IPS-18c (cell line): ENCODE data around the gene TAF10.

Experiments
- H3K4me3 ChIP-seq: 2 replicates; pipeline ENCODE4 v1.7.0; 2013; ENCODE audit warnings: low read depth, mild to moderate bottlenecking, low read length, moderate library complexity; ENCODE audit not compliant: insufficient read depth
- H3K9me3 ChIP-seq: one replicate; pipeline ENCODE4 v1.6.1; 2013; ENCODE audit warnings: mild to moderate bottlenecking, low read length, moderate library complexity; ENCODE audit not compliant: control insufficient read depth, insufficient read depth

The TAF10 gene

DNA sequence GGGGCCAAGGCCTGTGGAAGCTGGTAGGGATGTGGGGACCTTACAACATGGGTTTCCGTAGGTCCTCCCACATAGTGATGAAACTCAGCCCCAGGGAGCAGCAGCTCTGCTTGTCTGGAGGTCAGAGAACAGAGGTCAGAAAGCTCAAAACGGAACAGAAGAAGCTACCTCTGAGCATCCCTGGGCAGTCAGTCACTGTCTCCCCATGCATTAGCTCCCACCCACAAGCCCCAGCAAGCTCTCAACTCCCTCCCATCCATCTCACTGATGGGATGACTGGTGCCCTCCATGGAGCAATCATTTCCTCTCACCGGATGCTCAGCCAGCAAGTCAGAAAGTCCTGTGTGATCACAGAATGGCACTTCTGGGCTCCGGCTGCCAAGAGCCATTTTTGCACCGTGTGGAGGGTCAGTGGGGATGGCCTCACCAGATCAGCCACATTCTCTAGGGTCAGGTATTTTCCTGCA lies 5.3 kb upstream of the TAF10 start:
- no peaks in the 10 kb centered on the region for H3K9me3 ChIP-seq
- H3K4me3 ChIP-seq = no peak overlapping the region

DNA sequence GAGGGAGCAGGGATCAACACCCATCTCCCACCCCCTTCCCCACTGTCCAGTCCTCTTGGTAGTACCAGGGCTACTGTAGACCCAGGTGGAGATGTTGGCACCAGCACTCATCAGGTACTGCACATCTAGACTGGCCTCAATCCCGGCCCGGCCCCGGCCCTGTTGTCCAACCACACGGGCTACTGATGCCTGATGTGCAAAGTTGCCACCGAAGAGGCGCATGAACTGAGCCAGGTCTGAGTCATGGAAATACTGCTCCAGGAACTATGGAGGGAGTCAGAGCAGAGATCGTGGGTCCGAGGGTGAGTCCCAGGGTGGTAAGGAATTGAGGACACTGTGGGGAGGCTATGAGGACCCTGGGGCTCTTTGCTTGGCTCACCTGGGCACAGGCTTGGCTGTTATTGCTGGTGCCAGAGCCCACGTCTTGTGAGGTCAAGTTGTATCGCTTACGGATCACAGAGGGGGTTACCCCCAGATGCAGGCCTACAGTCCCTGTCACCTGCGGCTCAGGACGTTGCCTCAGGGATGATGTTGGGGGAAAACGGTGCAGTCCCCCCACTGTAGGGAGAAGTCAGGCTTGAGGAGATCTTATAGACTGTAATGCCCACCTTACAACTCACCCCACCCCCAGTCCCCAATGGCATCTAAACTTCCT lies 4.7 kb upstream of the TAF10 start:
- H3K9me3 ChIP-seq = no peaks in the 10 kb centered on the region
- no peak overlapping the region for H3K4me3 ChIP-seq

DNA sequence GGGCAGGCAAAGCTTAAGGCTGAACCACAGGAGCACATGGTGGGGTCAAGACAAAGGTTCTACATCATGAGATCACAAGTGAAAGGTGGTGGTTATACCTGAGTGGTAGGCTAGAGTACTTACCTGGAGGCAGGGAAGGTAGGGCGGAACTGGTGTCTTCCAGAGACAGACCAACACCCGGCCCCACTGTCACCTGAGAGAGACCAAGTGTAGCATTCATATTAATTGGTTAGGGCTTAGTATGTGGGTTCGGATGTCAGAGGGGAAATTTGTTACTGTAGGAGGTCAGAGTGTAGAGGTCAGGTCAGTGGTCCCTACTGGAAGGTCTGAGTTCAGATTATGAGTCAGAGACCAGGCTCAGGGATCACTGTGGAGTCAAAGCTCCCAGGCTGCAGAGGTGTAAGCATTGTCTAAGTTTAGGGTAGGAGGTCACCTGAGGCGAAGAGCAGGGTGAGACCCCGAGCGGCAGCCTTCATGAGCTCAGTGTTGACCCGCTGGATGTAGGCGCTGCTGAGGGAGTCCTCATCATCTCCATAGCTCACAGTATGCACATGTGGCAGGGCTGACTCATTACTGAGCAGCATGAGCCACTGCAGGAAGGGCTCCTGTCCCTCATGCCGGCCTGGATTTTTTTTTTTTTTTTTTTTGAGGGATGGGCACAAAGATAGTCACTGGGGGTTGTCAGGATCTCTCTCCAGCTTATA lies 4.0 kb upstream of the TAF10 start:
- no peak overlapping the region for H3K4me3 ChIP-seq

DNA sequence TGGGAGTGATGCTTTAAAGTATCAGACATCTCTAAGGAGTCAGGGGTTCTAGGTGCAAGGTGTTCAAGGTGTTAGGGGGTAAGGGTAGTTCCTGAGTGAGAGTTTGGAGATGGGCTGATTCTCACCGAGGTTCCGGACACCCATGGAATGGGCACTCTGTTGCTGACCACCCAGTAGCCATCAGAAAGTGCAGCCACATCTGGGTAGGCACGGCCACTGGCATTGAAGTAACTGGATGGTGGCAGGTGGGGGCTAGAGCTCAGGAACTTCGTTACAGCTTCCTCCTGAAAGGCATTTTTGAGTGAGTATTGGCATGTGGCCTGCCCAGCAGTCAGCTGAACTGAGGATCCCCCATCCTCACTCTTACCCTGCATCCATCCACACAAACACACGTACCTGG lies 3.0 kb upstream of the TAF10 start:
- Histone ChIP-seq H3K4me3 (no peak overlapping the region), H3K9me3 (no peaks in the 10 kb centered on the region)

More for the DNA sequence above, 4.0 kb upstream of the TAF10 start:
- H3K9me3 ChIP-seq = no peaks in the 10 kb centered on the region

DNA sequence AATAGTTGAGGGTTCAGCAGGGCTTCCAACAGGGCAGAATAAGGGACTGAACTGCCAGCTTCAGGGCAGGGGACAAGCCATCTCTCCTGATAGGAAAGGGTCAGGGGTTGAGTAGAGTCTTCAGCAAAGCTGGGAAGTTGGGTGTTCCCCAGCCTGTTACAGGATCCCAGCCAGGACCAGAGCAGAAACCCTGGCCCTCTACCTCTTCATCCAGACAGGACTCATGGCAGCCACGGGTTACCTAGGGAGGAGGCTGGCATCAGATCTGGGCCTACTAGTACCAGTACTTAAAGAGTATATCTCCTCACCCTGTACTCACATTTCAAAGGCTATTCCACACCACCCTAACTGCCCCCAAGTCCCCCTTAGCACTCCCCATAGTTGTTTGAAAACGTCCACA lies 2.4 kb upstream of the TAF10 start:
- Histone ChIP-seq H3K4me3 (no peak overlapping the region), H3K9me3 (no peaks in the 10 kb centered on the region)

DNA sequence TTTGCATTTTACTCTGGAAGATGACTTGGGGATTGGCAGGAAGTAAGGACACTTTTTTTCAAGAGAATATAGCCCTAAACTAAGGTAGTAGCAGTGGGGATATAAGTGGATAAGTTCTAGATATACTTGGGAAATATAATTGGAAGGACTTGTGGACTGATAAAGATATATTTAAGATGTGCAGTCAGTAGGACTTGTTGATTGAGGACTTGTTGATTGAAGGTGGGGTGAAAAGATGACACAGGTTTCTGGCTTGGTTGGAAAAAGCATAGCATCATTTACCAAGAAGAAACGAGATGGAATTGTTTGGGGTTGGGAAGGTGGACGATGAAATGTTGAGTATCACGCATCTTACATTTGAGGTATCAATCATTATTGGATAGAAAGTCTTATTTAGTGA lies 1.5 kb upstream of the TAF10 start:
- H3K4me3 ChIP-seq = no peak overlapping the region
- no peaks in the 10 kb centered on the region for H3K9me3 ChIP-seq

DNA sequence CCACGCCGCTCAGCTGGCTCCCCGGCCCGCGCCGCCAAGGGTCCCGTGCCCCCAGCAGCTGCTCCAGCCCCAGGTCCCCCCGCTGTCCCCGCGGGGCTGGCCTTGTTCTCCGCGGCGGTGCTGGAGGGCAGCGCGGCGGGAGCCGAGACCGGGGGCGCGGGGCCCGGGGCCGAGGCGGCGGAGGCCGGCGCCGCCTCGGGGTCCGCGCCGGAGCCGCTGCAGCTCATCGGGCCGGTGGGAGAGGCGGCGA lies 128 bp downstream of the TAF10 start:
- Histone ChIP-seq H3K4me3 (peak overlapping the region; percentile 90), H3K9me3 (no peaks in the 10 kb centered on the region)

DNA sequence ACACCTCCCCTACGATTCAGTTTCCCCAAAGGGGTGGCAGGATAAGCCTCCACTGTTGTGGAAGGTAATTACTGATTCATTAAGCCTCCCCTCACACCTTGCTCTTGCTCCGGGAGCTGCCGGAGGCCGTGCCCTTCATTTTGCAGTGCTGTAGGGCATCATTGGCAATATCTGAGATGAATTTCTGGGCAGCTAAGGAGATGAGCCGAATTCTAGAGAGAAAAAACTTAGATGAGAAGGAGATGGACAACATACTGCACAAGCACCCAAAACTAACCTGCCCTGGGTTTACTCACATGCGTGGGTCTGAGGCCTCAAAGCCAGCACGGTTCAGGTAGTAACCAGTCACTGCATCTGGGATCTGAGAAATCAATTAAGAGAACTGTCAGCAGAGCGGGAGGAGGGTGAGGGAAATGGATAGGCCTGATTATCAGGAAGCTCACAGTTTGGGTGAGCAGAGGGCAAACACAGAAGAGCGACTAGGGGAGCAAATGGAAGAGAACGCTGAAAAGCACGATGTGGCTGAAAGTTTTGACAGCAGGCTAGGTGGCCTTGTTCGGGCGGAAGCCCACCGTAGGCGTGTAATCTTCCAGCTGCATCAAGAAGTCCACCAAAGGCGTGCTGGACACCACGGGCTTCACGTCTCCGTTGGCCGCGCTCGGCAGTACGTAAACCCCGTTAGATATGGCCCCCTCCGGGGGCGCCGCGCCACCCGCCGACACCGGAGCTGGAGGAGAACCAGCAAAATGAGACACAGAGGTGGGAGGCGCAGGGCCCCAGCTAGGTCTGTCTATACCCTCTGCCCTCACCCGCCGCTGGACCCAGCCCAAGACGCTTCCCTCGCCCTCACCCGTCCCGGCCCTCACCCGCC lies 689 bp downstream of the TAF10 start:
- Histone ChIP-seq H3K4me3 (peak overlapping the region; percentile 90), H3K9me3 (no peaks in the 10 kb centered on the region)

DNA sequence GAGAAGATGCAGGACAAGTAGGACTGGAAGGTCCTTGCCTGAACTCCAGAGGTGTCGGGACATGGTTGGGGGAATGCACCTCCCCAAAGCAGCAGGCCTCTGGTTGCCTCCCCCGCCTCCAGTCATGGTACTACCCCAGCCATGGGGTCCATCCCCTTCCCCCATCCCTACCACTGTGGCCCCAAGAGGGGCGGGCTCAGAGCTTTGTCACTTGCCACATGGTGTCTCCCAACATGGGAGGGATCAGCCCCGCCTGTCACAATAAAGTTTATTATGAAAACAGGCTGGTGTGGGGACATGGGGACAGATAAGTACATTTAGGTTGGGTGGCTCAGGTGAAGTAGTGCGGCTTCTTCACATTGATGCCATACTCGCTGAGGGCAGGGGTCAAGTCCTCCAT lies 1.4 kb downstream of the TAF10 start:
- no peak overlapping the region for H3K4me3 ChIP-seq
- H3K9me3 ChIP-seq = no peaks in the 10 kb centered on the region

DNA sequence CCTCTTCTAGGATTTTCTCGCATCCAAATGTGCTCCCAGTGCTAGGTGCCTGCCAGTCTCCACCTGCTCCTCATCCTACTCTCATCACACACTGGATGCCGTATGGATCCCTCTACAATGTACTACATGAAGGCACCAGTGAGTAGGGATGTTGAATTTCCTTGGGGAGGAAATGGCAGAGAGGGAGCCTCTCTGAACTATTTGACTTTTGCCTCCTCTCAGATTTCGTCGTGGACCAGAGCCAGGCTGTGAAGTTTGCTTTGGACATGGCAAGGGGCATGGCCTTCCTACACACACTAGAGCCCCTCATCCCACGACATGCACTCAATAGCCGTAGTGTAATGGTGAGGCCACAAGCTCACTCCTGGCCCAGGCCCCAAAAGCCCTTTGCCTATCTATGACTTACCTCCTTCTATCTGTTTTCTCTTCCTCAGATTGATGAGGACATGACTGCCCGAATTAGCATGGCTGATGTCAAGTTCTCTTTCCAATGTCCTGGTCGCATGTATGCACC lies 2.5 kb downstream of the TAF10 start:
- Histone ChIP-seq H3K4me3 (no peak overlapping the region), H3K9me3 (no peaks in the 10 kb centered on the region)

DNA sequence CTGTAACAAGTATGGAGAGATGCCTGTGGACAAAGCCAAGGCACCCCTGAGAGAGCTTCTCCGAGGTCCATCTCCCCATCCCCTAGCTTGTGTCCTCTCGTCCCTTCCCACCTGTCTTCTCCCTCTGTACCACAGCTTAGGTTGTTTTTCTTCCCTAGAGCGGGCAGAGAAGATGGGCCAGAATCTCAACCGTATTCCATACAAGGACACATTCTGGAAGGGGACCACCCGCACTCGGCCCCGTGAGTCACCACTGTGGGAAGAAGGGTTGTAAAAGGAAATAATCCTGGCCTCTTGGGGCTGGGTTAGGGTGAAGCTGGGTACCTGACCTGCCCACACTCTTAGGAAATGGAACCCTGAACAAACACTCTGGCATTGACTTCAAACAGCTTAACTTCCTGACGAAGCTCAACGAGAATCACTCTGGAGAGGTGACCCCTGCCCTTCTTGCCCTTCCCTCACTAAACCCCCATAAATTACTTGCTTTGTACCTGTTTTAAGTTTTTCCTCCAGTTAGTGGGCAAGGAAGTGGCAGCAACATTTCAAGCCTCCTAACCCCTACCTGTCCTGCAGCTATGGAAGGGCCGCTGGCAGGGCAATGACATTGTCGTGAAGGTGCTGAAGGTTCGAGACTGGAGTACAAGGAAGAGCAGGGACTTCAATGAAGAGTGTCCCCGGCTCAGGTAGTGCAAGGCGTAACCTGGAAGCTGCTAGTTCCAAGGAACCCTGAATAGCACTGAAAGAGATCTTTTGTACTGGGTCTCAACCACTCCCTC lies 3.1 kb downstream of the TAF10 start:
- Histone ChIP-seq H3K9me3 (no peaks in the 10 kb centered on the region), H3K4me3 (no peak overlapping the region)

DNA sequence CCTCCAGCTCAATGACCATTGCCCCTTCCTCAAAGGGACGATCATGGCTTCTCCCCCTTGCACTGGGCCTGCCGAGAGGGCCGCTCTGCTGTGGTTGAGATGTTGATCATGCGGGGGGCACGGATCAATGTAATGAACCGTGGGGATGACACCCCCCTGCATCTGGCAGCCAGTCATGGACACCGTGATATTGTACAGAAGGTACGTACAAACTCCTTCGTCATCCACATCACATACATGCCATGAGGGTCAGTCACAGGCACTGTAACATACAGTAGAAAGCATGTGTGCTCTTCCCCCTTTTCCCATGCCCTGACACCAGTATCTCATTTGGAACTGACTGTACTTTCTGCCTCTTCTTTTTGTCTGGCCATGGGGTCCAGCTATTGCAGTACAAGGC lies 4.0 kb downstream of the TAF10 start:
- H3K4me3 ChIP-seq = no peak overlapping the region
- no peaks in the 10 kb centered on the region for H3K9me3 ChIP-seq

DNA sequence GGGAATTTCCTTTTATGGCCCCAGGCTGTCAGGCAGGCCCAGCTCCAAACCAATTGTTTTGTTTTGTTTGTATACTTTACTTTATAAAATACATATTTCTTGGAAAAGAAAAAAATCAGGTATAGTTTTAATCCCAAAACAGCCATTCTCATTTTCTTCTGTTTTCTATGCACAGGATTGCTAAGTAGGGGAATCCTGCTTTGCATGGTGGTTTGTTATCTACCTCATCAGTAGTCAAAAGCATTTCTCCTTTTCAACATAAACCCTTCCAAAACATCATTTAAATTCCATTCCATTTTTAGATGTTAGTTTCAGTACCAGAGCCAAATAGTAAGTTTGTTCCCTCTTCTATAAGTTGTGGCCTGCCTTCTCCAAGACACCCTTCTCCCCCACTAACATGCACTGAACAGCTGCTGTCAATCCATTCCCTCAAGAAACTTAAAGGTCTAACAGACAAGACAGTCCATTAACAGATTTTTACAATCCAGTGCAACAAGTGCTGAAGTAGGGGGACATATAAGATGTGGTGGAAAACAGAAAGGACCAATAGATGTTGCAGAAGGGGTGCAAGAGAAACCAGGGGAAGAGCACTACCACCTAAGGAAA lies 4.7 kb downstream of the TAF10 start:
- H3K9me3 ChIP-seq = no peaks in the 10 kb centered on the region
- no peak overlapping the region for H3K4me3 ChIP-seq

DNA sequence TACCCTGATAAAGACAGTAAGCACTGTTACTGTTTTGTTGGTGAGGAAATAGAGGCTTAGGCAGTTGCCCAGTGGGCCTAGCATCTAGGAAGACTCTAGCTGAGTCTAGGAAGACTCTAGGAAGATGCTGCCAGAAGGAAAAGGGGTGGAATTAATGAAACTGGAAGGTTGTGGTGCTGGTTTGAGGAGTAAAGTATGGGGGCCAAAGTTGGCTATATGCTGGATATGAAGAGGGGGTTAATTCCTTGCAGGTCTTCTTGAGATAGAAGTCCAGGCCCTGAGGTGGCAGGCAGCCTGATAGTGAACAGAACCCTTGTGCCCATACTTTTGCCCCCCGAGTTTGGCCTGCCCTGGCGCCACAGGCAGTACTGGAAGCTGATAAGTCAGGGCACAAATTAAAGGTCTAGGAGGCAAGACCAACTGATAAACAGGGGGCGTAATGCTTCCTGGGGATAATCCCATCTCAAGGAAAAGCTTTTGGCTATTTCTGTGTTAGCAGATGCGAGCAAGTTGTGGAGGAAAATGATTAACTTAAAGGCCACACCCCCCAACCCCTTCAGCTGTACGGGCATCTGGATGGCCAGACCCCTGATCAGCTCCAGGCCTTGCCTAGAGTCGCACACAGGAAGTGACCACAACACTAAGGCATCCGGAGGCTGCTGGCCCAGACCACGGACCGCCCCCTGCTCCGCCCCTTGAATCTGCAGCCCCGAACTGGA lies 5.4 kb downstream of the TAF10 start:
- H3K4me3 ChIP-seq = peak overlapping the region; percentile 16; the same call in 1 of the 2 replicates
- no peaks in the 10 kb centered on the region for H3K9me3 ChIP-seq

DNA sequence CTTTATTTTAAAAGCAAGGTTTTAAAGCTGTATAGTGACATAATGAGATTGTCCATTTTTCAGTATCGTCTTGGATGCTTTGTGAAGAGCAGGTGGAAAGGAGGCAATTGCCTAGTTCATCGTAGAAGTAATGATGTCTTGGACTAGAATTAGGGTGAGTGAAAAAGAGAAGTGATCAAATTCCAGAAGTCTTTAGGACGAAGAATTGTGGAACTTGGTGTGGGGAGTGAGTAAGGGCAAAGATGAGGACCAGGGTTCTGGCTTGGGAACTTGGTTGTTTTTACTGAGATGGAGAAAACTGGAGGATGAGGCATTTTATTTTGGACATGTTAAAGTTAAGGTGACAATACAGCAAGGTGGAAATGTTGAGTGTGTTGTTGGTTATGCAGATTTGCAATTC lies 7.2 kb downstream of the TAF10 start:
- H3K9me3 ChIP-seq = no peaks in the 10 kb centered on the region
- peak overlapping the region; percentile 96 for H3K4me3 ChIP-seq

DNA sequence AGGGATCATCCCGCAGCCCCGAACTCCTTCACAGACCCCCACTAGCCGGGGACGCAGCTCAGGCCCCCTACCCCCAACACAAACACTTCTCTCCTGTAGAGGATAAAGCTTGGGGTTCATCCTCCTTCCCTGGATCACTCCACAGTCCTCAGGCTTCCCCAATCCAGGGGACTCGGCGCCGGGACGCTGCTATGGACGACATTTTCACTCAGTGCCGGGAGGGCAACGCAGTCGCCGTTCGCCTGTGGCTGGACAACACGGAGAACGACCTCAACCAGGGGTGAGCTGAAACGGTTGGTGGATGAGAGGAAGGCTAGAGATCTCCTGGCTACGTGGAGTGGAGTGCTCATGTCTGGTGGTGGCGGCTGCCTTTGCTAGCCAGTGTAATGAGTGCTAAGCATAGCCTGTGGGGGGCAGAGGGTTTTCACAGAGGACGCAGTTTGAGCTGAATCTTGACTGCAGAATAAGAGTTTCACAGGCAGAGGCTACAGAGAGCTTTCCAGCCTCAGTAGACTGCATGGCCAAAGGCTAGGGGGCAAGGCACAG lies 7.9 kb downstream of the TAF10 start:
- no peaks in the 10 kb centered on the region for H3K9me3 ChIP-seq
- H3K4me3 ChIP-seq = peak overlapping the region; percentile 96
